Endothelial cell of umbilical vein (primary cell): ENCODE measurements around the gene SPINK5.

Source experiments
- EZH2 ChIP-seq: IDR thresholded peaks from 2 replicates; pipeline ENCODE4 v1.6.1; 2012; ENCODE audit warnings: borderline replicate concordance, low read depth, mild to moderate bottlenecking, moderate library complexity, low read length, inconsistent platforms; ENCODE audit not compliant: severe bottlenecking
- GATA2 ChIP-seq: IDR thresholded peaks from 2 replicates; pipeline ENCODE4 v1.7.0; 2011; ENCODE audit warnings: low read depth, mild to moderate bottlenecking, moderate library complexity, mixed read lengths, low read length; ENCODE audit not compliant: insufficient read length, insufficient read depth
- JUN ChIP-seq: IDR thresholded peaks from 2 replicates; pipeline ENCODE4 v1.6.1; 2011; ENCODE audit warnings: borderline replicate concordance, low read depth; ENCODE audit not compliant: insufficient read length, insufficient read depth
- MYC ChIP-seq: IDR thresholded peaks from one replicate; pipeline ENCODE4 v1.6.1; 2011; ENCODE audit warnings: mild to moderate bottlenecking, low read depth, low read length
- POLR2A ChIP-seq: IDR thresholded peaks from 2 replicates; pipeline ENCODE4 v1.6.1; 2012; ENCODE audit warnings: low read depth, mild to moderate bottlenecking, control low read depth, low read length
- POLR2AphosphoS5 ChIP-seq: IDR thresholded peaks from 2 replicates; pipeline ENCODE4 v1.6.1; 2012; ENCODE audit warnings: low read depth, mild to moderate bottlenecking, control low read depth, low read length, moderate library complexity; ENCODE audit not compliant: insufficient read depth
- TF ChIP-seq, protein P1 (sequence below): IDR thresholded peaks from 2 replicates; pipeline ENCODE4 v1.6.1; 2011; ENCODE audit not compliant: insufficient read depth, insufficient read length
- TF ChIP-seq, protein P2 (sequence below), 2 donors: IDR thresholded peaks; 1 replicate in 1 of 2; 2 replicates in 1 of 2; pipeline ENCODE4 v1.5.1; 2011; ENCODE audit warnings: low read length in 2 of 2, mild to moderate bottlenecking in 2 of 2, moderate library complexity in 2 of 2, control low read depth in 1 of 2, inconsistent platforms in 1 of 2, low read depth in 1 of 2; ENCODE audit not compliant: insufficient read depth in 1 of 2; ENCODE audit errors: extremely low read depth in 1 of 2

DNA sequence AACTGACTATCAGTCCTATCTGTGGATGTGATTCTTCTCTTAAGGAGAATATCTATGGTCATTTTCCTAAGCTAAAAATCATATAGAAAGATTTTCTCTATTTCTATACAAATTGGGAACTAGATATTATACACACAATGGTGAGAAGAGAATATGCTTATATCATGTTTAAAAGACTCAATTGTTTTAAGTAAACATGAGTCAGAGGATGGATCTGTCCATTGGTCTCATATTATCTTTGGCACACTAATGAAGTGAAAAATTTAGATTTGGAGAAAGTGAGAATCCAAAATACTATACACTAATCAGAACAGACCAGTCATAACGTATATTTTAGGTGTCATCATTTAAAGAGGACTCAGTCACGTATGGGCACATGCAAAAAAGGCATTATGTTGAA lies 88.1 kb downstream of the SPINK5 start:
- TF ChIP-seq, protein P1, sequence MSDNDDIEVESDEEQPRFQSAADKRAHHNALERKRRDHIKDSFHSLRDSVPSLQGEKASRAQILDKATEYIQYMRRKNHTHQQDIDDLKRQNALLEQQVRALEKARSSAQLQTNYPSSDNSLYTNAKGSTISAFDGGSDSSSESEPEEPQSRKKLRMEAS, result no peak
- TF ChIP-seq, protein P2, sequence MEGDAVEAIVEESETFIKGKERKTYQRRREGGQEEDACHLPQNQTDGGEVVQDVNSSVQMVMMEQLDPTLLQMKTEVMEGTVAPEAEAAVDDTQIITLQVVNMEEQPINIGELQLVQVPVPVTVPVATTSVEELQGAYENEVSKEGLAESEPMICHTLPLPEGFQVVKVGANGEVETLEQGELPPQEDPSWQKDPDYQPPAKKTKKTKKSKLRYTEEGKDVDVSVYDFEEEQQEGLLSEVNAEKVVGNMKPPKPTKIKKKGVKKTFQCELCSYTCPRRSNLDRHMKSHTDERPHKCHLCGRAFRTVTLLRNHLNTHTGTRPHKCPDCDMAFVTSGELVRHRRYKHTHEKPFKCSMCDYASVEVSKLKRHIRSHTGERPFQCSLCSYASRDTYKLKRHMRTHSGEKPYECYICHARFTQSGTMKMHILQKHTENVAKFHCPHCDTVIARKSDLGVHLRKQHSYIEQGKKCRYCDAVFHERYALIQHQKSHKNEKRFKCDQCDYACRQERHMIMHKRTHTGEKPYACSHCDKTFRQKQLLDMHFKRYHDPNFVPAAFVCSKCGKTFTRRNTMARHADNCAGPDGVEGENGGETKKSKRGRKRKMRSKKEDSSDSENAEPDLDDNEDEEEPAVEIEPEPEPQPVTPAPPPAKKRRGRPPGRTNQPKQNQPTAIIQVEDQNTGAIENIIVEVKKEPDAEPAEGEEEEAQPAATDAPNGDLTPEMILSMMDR (IDR thresholded peaks at IDR 0.05; ENCODE audit: extremely low read depth in 1 of 2, insufficient read depth in 1 of 2, low read depth in 1 of 2, low read length in 2 of 2), result no peak
- TF ChIP-seq POLR2A, result no peak
- no peak for TF ChIP-seq EZH2
- no peak for TF ChIP-seq POLR2AphosphoS5
- no peak for TF ChIP-seq JUN
- TF ChIP-seq GATA2, result no peak
- TF ChIP-seq MYC, result no peak
